ENCODE data around the gene CHST3.

The CHST3 gene

GRCh38 chr10:71939861-71940474 lies 24.2 kb upstream of the CHST3 start:
- Mint-ChIP-seq H3K27me3 (no peaks in the 10 kb centered on the region), H3K4me3 (no peak overlapping the region)

GRCh38 chr10:71940752-71941151 lies 23.4 kb upstream of the CHST3 start:
- H3K27me3 Mint-ChIP-seq, result no peaks in the 10 kb centered on the region
- H3K27ac Mint-ChIP-seq, result peak overlapping the region; percentile 24
- no peak overlapping the region for H3K4me3 Mint-ChIP-seq
- H3K36me3 Mint-ChIP-seq, result peaks cover 4% of the 10 kb centered on the region
- H3K4me1 Mint-ChIP-seq, result peaks cover 32% of the 10 kb centered on the region
- H3K9me3 Mint-ChIP-seq, result no peaks in the 10 kb centered on the region

More at GRCh38 chr10:71939861-71940474, 24.2 kb upstream of the CHST3 start:
- H3K9me3 Mint-ChIP-seq, result no peaks in the 10 kb centered on the region
- H3K27ac Mint-ChIP-seq, result no peak overlapping the region
- H3K36me3 Mint-ChIP-seq, result peaks cover 4% of the 10 kb centered on the region
- H3K4me1 Mint-ChIP-seq, result peaks cover 40% of the 10 kb centered on the region

- H3K36me3 Mint-ChIP-seq, result peaks cover 6% of the 10 kb centered on the region
- no peak overlapping the region for H3K4me3 Mint-ChIP-seq
- H3K27ac Mint-ChIP-seq, result no peak overlapping the region
- no peaks in the 10 kb centered on the region for H3K27me3 Mint-ChIP-seq
- H3K4me1 Mint-ChIP-seq, result peaks cover 26% of the 10 kb centered on the region
- no peaks in the 10 kb centered on the region for H3K9me3 Mint-ChIP-seq
Observed at GRCh38 chr10:71941318-71941717, 22.9 kb upstream of the CHST3 start.

- H3K4me3 Mint-ChIP-seq, result no peak overlapping the region
- peaks cover 5% of the 10 kb centered on the region for H3K4me1 Mint-ChIP-seq
- no peaks in the 10 kb centered on the region for H3K27me3 Mint-ChIP-seq
- peaks cover 2% of the 10 kb centered on the region for H3K36me3 Mint-ChIP-seq
- no peaks in the 10 kb centered on the region for H3K9me3 Mint-ChIP-seq
- no peak overlapping the region for H3K27ac Mint-ChIP-seq
Observed at GRCh38 chr10:71945819-71946474, 18.2 kb upstream of the CHST3 start.

- no peak overlapping the region for H3K4me3 Mint-ChIP-seq
- H3K27me3 Mint-ChIP-seq, result no peaks in the 10 kb centered on the region
- no peak overlapping the region for H3K27ac Mint-ChIP-seq
- no peaks in the 10 kb centered on the region for H3K9me3 Mint-ChIP-seq
- H3K36me3 Mint-ChIP-seq, result peaks cover 2% of the 10 kb centered on the region
- H3K4me1 Mint-ChIP-seq, result no peaks in the 10 kb centered on the region
Observed at GRCh38 chr10:71946700-71947099, 17.5 kb upstream of the CHST3 start.

GRCh38 chr10:71948496-71949067 lies 15.6 kb upstream of the CHST3 start:
- H3K9me3 Mint-ChIP-seq, result no peaks in the 10 kb centered on the region
- peaks cover 2% of the 10 kb centered on the region for H3K36me3 Mint-ChIP-seq
- no peak overlapping the region for H3K4me3 Mint-ChIP-seq
- no peaks in the 10 kb centered on the region for H3K4me1 Mint-ChIP-seq
- H3K27me3 Mint-ChIP-seq, result no peaks in the 10 kb centered on the region
- no peak overlapping the region for H3K27ac Mint-ChIP-seq

GRCh38 chr10:71950683-71951082 lies 13.5 kb upstream of the CHST3 start:
- Mint-ChIP-seq H3K27me3 (no peaks in the 10 kb centered on the region), H3K36me3 (peaks cover 3% of the 10 kb centered on the region), H3K4me3 (no peak overlapping the region), H3K4me1 (no peaks in the 10 kb centered on the region), H3K27ac (no peak overlapping the region), H3K9me3 (no peaks in the 10 kb centered on the region)

- peaks cover 1% of the 10 kb centered on the region for H3K36me3 Mint-ChIP-seq
- H3K27ac Mint-ChIP-seq, result no peak overlapping the region
Observed at GRCh38 chr10:71952745-71953144, 11.4 kb upstream of the CHST3 start.

GRCh38 chr10:71957546-71958275 lies 6.5 kb upstream of the CHST3 start:
- peaks cover 6% of the 10 kb centered on the region for H3K27me3 Mint-ChIP-seq
- no peak overlapping the region for H3K27ac Mint-ChIP-seq
- no peak overlapping the region for H3K4me3 Mint-ChIP-seq
- H3K9me3 Mint-ChIP-seq, result no peaks in the 10 kb centered on the region
- peaks cover 5% of the 10 kb centered on the region for H3K4me1 Mint-ChIP-seq
- H3K36me3 Mint-ChIP-seq, result peaks cover 1% of the 10 kb centered on the region

More at GRCh38 chr10:71952745-71953144, 11.4 kb upstream of the CHST3 start:
- Mint-ChIP-seq H3K9me3 (no peaks in the 10 kb centered on the region), H3K4me3 (no peak overlapping the region), H3K4me1 (peaks cover 5% of the 10 kb centered on the region), H3K27me3 (no peaks in the 10 kb centered on the region)

GRCh38 chr10:71959526-71959925 lies 4.7 kb upstream of the CHST3 start:
- peaks cover 5% of the 10 kb centered on the region for H3K4me1 Mint-ChIP-seq
- no peaks in the 10 kb centered on the region for H3K9me3 Mint-ChIP-seq
- no peak overlapping the region for H3K4me3 Mint-ChIP-seq
- H3K27me3 Mint-ChIP-seq, result peaks cover 11% of the 10 kb centered on the region
- H3K36me3 Mint-ChIP-seq, result peaks cover 1% of the 10 kb centered on the region
- no peak overlapping the region for H3K27ac Mint-ChIP-seq

GRCh38 chr10:71961831-71962230 lies 2.4 kb upstream of the CHST3 start:
- Mint-ChIP-seq H3K27me3 (peaks cover 20% of the 10 kb centered on the region), H3K4me3 (no peak overlapping the region), H3K4me1 (peaks cover 14% of the 10 kb centered on the region), H3K27ac (no peak overlapping the region), H3K9me3 (no peaks in the 10 kb centered on the region), H3K36me3 (no peaks in the 10 kb centered on the region)

GRCh38 chr10:71962901-71963300 lies 1.3 kb upstream of the CHST3 start:
- H3K27ac Mint-ChIP-seq, result no peak overlapping the region
- peaks cover 24% of the 10 kb centered on the region for H3K27me3 Mint-ChIP-seq
- H3K4me1 Mint-ChIP-seq, result peaks cover 14% of the 10 kb centered on the region
- no peaks in the 10 kb centered on the region for H3K9me3 Mint-ChIP-seq
- no peaks in the 10 kb centered on the region for H3K36me3 Mint-ChIP-seq
- H3K4me3 Mint-ChIP-seq, result peak overlapping the region; percentile 77

GRCh38 chr10:71963351-71964097 lies 671 bp upstream of the CHST3 start:
- Mint-ChIP-seq H3K27me3 (peaks cover 25% of the 10 kb centered on the region), H3K27ac (no peak overlapping the region), H3K9me3 (no peaks in the 10 kb centered on the region), H3K4me1 (peaks cover 14% of the 10 kb centered on the region), H3K4me3 (peak overlapping the region; percentile 77), H3K36me3 (no peaks in the 10 kb centered on the region)

- Mint-ChIP-seq H3K9me3 (no peaks in the 10 kb centered on the region), H3K27me3 (peaks cover 25% of the 10 kb centered on the region), H3K36me3 (no peaks in the 10 kb centered on the region), H3K4me3 (peak overlapping the region; percentile 86), H3K27ac (peak overlapping the region; percentile 84), H3K4me1 (peaks cover 14% of the 10 kb centered on the region)
Observed at GRCh38 chr10:71964743-71965515, 734 bp downstream of the CHST3 start.

- Mint-ChIP-seq H3K4me3 (peak overlapping the region; percentile 86), H3K27me3 (peaks cover 25% of the 10 kb centered on the region), H3K9me3 (no peaks in the 10 kb centered on the region), H3K36me3 (no peaks in the 10 kb centered on the region), H3K4me1 (peaks cover 14% of the 10 kb centered on the region), H3K27ac (peak overlapping the region; percentile 65)
Observed at GRCh38 chr10:71965623-71966022, 1.4 kb downstream of the CHST3 start.
